Measurements from ENCODE around the gene CD200. TPM values are rescaled to one million over a fixed set of nuclear protein-coding genes. Genes with fewer than 3 reads are reported as not detected.

CD200 gene
- total and polyA plus RNA-seq, 2 of the 4 experiments (the other 2 are of a cell fraction) = 1.1 to 1.7 TPM

- H3K56ac ChIP-seq (ENCODE audit: extremely low read depth, insufficient read depth, low read length) = no peak overlapping the region
- DNase-seq (no peak), ATAC-seq (ENCODE audit: low read depth) (no peak; the same call in 1 of the 2 replicates)
- H3K23ac ChIP-seq (ENCODE audit: low read depth, low read length) = no peak overlapping the region
- no CpG with 5 or more reads among the region's 2 CpGs for WGBS, 2 experiments (ENCODE audit: extremely low coverage in 2 of 2, insufficient read length in 1 of 2)
- no peak overlapping the region for H4K8ac ChIP-seq (ENCODE audit: low read depth in 2 of 2, low read length in 2 of 2)
- no peak overlapping the region for H4K91ac ChIP-seq (ENCODE audit: insufficient read depth, low read depth, low read length)
- no peak overlapping the region for H2BK120ac ChIP-seq (ENCODE audit: low read depth, low read length)
- no peak overlapping the region for H2BK15ac ChIP-seq (ENCODE audit: low read depth, low read length)
- no peak overlapping the region for H4K5ac ChIP-seq (ENCODE audit: low read depth, low read length)
- dilution Hi-C loops (cut with HindIII; ENCODE audit: low sequenced_read_pairs, unreplicated experiment) (no loop called here), in situ Hi-C loops (cut with MboI; ENCODE audit: low sequenced_read_pairs) (no loop called here), intact Hi-C loops (cut with micrococcal nuclease) (no loop called here)
- H3K27me3 ChIP-seq (ENCODE audit: control insufficient read depth, insufficient read depth, low read length) = peaks cover 11% of the 10 kb centered on the region
- H3K4ac ChIP-seq (ENCODE audit: low read depth, low read length) = no peak overlapping the region
- no peak overlapping the region for H3K14ac ChIP-seq (replicated peaks; ENCODE audit: low read depth, low read length)
- TF ChIP-seq MXI1 (IDR thresholded peaks at IDR 0.05; ENCODE audit: borderline replicate concordance, low read depth, low read length) (no peak), MAZ (IDR thresholded peaks at IDR 0.05; ENCODE audit: borderline replicate concordance, low read depth, low read length) (no peak), MAFK (IDR thresholded peaks at IDR 0.05; ENCODE audit: low read depth, low read length) (no peak), POLR2A (IDR thresholded peaks at IDR 0.05; ENCODE audit: low read depth, low read length) (no peak), NFE2L2 (IDR thresholded peaks at IDR 0.05; ENCODE audit: low read depth, low read length) (no peak), CEBPB (IDR thresholded peaks at IDR 0.05; ENCODE audit: low read depth, low read length) (no peak)
- H4K20me1 ChIP-seq (ENCODE audit: insufficient read depth, low read length) = no peaks in the 10 kb centered on the region
- H3K9me3 ChIP-seq (ENCODE audit: control insufficient read depth, insufficient read depth, low read length) = peaks cover 3% of the 10 kb centered on the region; the same call in 1 of the 2 replicates
- H3K9me1 ChIP-seq (ENCODE audit: insufficient read depth, low read length) = no peaks in the 10 kb centered on the region
- no peaks in the 10 kb centered on the region for H3K79me1 ChIP-seq (ENCODE audit: low read depth in 1 of 2, low read length in 2 of 2)
- no peak overlapping the region for H3K18ac ChIP-seq (ENCODE audit: low read depth, low read length)
- H2AFZ ChIP-seq (replicated peaks; ENCODE audit: low read length, poor library complexity) = no peak overlapping the region
- no peak overlapping the region for H2AK5ac ChIP-seq (ENCODE audit: low read depth, low read length)
- no peak overlapping the region for H3K27ac ChIP-seq (ENCODE audit: insufficient read depth, low read length)
- peaks cover 2% of the 10 kb centered on the region; the same call in 1 of the 2 replicates for H3K36me3 ChIP-seq (ENCODE audit: control insufficient read depth, insufficient read depth, low read length)
- ChIA-PET CTCF (no interaction called here), POLR2A (ENCODE audit: unreplicated experiment) (no interaction called here)
- no peak overlapping the region for H3K9ac ChIP-seq (ENCODE audit: low read depth, low read length)
- H3K4me2 ChIP-seq (ENCODE audit: low read depth, low read length) = no peak overlapping the region
- no peak overlapping the region for H2BK5ac ChIP-seq (ENCODE audit: low read depth, low read length, poor library complexity, severe bottlenecking)
- H2AK9ac ChIP-seq (replicated peaks; ENCODE audit: low read depth, low read length, poor library complexity) = no peak overlapping the region
- no TSS peak for BruUV-seq (replicated peaks)
- H3K4me3 ChIP-seq (ENCODE audit: insufficient read depth, low read depth, low read length) = no peak overlapping the region
- H3K4me1 ChIP-seq (ENCODE audit: control insufficient read depth, insufficient read depth, low read length) = no peaks in the 10 kb centered on the region
- H2BK20ac ChIP-seq (ENCODE audit: low read depth, low read length) = no peak overlapping the region
Observed at GRCh38 chr3:112345681-112346080, 12.7 kb downstream of the CD200 start.

Data from IMR-90 (cell line).